ENCODE data around the gene IGFL2. TPM values are rescaled to one million over a fixed set of nuclear protein-coding genes. Genes with fewer than 3 reads are reported as not detected.
"Not testable (repeated sequence)": the region's sequence is repeated elsewhere in the genome, so short reads cannot be mapped to it uniquely, and the experiment has no call there.

Gene IGFL2
- polyA plus RNA-seq, 3 donors = not detected

DNA sequence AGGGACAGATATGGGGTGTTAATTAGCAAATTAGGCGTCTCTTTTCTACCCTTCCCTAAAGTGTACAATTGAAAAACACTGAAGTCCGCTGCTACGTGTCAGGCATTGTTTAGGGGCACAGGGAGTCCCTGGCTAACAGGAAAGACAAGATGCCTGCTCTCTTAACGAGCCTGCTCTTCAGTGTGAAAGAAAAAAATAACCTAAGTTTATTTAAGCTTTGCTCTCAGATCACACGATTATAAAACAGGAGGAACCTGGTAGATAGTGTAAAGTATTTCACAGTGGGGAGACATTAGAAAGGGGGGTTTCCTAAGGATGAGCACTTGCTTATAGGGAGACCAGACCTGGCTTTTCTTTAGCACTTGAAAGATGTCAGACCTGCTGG lies 38.7 kb downstream of the IGFL2 start:
- DNase-seq (ENCODE audit: low read depth in 3 of 3, low spot score in 2 of 3) = no peak

DNA sequence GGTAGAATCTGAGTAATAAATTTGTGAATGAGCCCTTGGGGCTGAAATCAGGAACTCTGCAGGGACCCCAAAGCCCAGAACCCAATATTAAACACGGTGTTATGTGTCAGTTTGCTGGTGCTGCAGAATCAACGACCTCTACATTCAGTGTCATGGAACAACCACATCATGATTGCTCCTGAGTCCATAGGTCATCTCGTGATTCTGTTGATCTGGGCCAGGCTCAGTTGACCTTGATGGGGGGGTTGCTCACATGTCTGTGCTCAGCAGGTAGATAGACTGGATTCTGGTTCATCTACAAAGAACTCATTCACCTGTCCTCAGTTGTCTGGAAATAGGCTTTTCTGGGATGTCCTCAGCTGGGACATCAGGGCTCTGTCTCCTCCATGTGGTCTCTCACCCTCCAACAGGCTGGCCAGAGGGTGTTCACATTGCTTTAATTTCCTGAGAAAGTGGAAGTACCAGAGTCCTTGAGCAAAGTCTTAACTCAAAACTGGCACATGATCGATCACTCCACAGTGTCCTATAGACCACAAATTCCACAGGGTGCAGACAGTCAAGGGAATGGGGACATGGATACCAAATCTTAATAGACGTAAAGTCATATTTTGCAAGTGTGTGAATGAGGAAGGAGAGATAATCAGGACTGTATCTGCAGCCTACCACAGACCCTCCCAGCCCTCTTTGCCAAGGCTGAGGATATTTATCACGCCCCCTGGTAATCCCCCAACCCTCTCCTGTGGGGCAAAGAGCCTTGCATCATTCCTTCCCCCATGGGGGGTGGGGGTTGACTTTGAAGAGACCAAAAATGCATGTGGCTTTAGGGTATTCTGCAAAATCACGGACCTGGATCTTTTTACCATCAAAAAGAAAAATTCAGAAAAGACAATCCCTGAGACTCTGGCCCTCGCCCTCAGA lies 42.2 kb downstream of the IGFL2 start:
- no peak for DNase-seq (ENCODE audit: low read depth in 3 of 3, low spot score in 2 of 3)

GRCh38 chr19:46191356-46191755 lies 43.3 kb downstream of the IGFL2 start:
- DNase-seq (ENCODE audit: low read depth in 3 of 3, low spot score in 2 of 3) = no peak

DNA sequence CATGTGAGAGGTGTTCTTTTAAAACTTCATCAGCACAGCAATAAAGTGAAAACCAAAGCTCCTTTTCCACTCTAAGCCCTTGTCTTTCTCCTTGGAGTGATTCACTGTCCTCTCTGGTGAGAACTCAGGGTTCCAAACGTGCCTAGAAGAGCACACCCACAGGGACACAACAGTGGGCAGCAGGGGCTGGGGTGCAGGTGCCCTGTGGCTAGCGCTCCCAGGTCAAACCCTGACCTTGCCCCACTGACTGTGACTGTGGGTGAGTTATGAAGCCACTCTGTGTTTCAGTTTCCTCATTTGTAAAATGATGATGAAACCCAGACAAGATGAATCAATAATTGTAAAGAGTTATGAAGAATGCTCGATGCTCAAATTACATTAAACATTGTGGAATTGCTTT lies 43.9 kb downstream of the IGFL2 start:
- no peak for DNase-seq (ENCODE audit: low read depth in 3 of 3, low spot score in 2 of 3)

DNA sequence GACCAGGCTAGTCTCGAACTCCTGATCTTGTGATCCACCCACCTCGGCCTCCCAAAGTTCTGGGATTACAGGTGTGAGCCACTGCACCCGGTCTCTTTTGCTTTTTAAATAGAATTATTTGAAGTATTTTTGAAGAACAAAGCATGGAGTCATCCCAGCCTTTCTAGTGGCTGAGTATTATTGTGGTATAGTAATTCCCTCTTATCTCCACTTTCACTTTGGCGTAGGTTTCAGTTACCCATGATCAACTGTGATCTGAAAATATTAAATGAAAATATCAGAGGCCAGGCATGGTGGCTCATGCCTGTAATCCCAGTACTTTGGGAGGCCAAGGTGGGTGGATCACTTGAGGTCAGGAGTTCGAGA lies 44.6 kb downstream of the IGFL2 start:
- not testable (repeated sequence) for DNase-seq (ENCODE audit: low read depth in 3 of 3, low spot score in 2 of 3)

- DNase-seq (ENCODE audit: low read depth in 3 of 3, low spot score in 2 of 3) = no peak
Observed at GRCh38 chr19:46192992-46193650, 45.1 kb downstream of the IGFL2 start.

- no peak for DNase-seq (ENCODE audit: low read depth in 3 of 3, low spot score in 2 of 3)
Observed at GRCh38 chr19:46193678-46194077, 45.6 kb downstream of the IGFL2 start.

GRCh38 chr19:46195104-46195503 lies 47.1 kb downstream of the IGFL2 start:
- no peak for DNase-seq (ENCODE audit: low read depth in 3 of 3, low spot score in 2 of 3)

DNA sequence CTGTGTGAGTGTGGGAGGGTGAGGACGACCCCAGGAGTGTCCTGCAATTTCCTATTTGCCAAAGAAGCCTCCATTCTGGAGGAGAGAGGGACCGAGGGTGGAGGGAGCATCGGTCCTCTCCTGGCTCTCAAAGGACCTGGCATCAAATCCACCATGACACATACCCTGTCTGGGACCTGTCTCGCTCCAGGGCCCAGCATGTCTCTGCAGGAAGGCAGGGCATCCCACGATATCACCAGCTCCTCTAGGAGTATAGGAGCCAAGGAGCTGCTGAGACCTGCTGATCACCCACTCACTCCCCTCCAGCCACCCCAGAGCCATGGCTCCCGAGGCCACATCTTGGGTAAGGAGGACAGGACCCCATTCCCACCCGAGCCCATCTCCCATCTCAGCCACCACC lies 47.9 kb downstream of the IGFL2 start:
- DNase-seq (ENCODE audit: low read depth in 3 of 3, low spot score in 2 of 3) = not testable (repeated sequence)

- no peak for DNase-seq (ENCODE audit: low read depth in 3 of 3, low spot score in 2 of 3)
Observed at GRCh38 chr19:46196410-46197124, 48.5 kb downstream of the IGFL2 start.

DNA sequence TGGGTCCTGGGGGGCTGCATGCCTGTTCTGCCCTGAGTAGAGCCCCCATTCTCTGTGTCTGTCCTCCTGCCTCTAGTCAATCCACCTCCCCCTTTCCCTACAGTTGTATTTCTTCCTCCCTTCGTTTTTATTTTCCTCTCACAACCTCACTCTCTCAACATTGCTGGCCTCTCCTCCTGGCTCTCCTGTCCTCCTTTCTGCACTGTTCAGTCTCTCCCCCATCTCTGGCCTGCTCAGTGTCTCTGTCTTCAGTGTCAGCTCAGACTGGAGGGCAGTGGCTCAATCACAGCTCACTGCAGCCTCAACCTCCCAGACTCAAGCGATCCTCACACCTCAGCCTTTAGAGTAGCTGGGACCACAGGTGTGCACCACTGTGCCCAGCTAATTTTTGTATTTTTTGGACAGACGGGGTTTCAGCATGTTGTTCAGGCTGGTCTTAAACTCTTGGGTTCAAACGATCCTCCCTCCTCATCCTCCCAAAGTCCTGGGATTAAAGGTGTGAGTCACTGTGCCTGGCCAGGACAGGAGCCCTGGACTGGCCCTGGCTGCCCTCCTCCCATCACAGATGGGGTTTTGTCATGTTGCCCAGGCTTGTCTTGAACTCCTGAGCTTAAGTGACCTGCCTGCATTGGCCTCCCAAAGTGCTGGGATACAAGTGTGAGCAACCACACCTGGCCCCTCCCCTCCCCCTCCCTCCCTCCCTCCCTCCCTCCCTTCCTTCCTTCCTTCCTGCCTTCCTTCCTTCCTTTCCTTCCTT lies 49.5 kb downstream of the IGFL2 start:
- no peak for DNase-seq (ENCODE audit: low read depth in 3 of 3, low spot score in 2 of 3)

DNA sequence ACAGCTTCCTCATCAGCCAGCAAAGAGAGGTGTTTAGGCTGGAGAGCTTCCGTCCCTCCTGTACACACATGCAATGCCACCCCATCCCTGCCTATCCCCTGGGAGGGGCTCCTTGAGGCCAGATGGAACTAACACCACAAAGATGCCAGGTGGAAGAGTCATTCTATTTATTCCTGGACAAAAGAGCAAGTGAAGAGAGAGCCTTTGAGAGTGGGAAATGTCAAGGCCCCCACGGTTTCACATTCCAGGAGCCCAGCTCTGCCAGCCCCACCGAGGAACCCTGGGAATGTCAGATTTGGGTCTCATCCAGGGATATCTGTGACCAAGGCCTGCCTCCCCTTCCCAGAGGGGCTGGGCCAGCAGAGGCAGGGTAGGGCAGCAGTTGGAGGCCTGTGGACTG lies 50.7 kb downstream of the IGFL2 start:
- no peak for DNase-seq (ENCODE audit: low read depth in 3 of 3, low spot score in 2 of 3)

- DNase-seq (ENCODE audit: low read depth in 3 of 3, low spot score in 2 of 3) = no peak
Observed at GRCh38 chr19:46201454-46202310, 53.6 kb downstream of the IGFL2 start.

- no peak for DNase-seq (ENCODE audit: low read depth in 3 of 3, low spot score in 2 of 3)
Observed at GRCh38 chr19:46202426-46202825, 54.4 kb downstream of the IGFL2 start.

- DNase-seq (ENCODE audit: low read depth in 3 of 3, low spot score in 2 of 3) = no peak
Observed at GRCh38 chr19:46202872-46203860, 55.1 kb downstream of the IGFL2 start.

GRCh38 chr19:46204008-46204407 lies 56.0 kb downstream of the IGFL2 start:
- no peak for DNase-seq (ENCODE audit: low read depth in 3 of 3, low spot score in 2 of 3)

- no peak for DNase-seq (ENCODE audit: low read depth in 3 of 3, low spot score in 2 of 3)
Observed at GRCh38 chr19:46205183-46205984, 57.3 kb downstream of the IGFL2 start.

- no peak for DNase-seq (ENCODE audit: low read depth in 3 of 3, low spot score in 2 of 3)
Observed at GRCh38 chr19:46206176-46206575, 58.1 kb downstream of the IGFL2 start.
